Uterus (tissue), 4 donors: Measurements from ENCODE around the gene PPP3CA. TPM values are rescaled to one million over a fixed set of nuclear protein-coding genes. Genes with fewer than 3 reads are reported as not detected.

ENCODE experiments used
- DNase-seq, 2 donors: peaks; one replicate each; pipeline ENCODE4 v3.0.0-alpha.2; 2019 to 2020
- H3K27ac ChIP-seq, 2 donors: fragments of 200-600 bp; sonication (generic); 1 replicate in 1 of 2; 2 replicates in 1 of 2; pipeline ENCODE4 v1.5.1; 2016 to 2018
- H3K27me3 ChIP-seq, 2 donors: fragments of 200-600 bp; sonication (generic); one replicate each; pipeline ENCODE4 v1.5.1; 2018 to 2019; ENCODE audit warnings: control low read depth in 1 of 2
- H3K36me3 ChIP-seq, 2 donors: fragments of 200-600 bp; sonication (generic); one replicate each; pipeline ENCODE4 v1.5.1; 2019; ENCODE audit warnings: control low read depth in 1 of 2
- H3K4me1 ChIP-seq, 2 donors: fragments of 200-600 bp; sonication (generic); one replicate each; pipeline ENCODE4 v1.5.1; 2018 to 2019; ENCODE audit warnings: control low read depth in 1 of 2
- H3K4me3 ChIP-seq, 2 donors: fragments of 200-600 bp; sonication (generic); 1 replicate in 1 of 2; 2 replicates in 1 of 2; pipeline ENCODE4 v1.5.1; 2018 to 2019; ENCODE audit warnings: mild to moderate bottlenecking in 1 of 2
- H3K9me3 ChIP-seq, 2 donors: fragments of 200-600 bp; sonication (generic); one replicate each; pipeline ENCODE4 v1.5.1; 2019; ENCODE audit warnings: control low read depth in 1 of 2
- POLR2A ChIP-seq, 2 donors: fragments of 450-650 bp; IDR thresholded peaks; one replicate each; pipeline ENCODE4 v1.6.1; 2016; ENCODE audit warnings: antibody characterized with exemption in 2 of 2, mild to moderate bottlenecking in 1 of 2, moderate library complexity in 1 of 2
- intact Hi-C: fragments of 100-400 bp; cut with DNase I; formaldehyde crosslinking; loops from one replicate; pipeline ENCODE4 v1.15.1; 2023; ENCODE audit warnings: low total_unique reads
- total RNA-seq, 4 donors: library from RNA; depleted of rRNA in 3 of 4; stranded (reverse); fragments of >200 nt in 3 of 4; gene quantifications; one replicate each; pipeline versions ENCODE4 v1.1.0 to v1.2.4, GENCODE V29; 2014 to 2023
- TF ChIP-seq, protein P1 (sequence below), 4 experiments: fragments of 200-600 bp in 2 of 4; fragments of 450-650 bp in 2 of 4; sonication (generic) in 2 of 4; IDR thresholded peaks; one replicate each; pipeline ENCODE4 v1.5.1; 2016 to 2019; ENCODE audit warnings: antibody characterized with exemption in 4 of 4, mild to moderate bottlenecking in 2 of 4, moderate library complexity in 1 of 4
- donor health status: DM: yes; HTN: yes; CAD: no.

The PPP3CA gene
- total RNA-seq, 4 donors from 2014 or later, result 32.8 to 70.0 (median 39.8) TPM

DNA sequence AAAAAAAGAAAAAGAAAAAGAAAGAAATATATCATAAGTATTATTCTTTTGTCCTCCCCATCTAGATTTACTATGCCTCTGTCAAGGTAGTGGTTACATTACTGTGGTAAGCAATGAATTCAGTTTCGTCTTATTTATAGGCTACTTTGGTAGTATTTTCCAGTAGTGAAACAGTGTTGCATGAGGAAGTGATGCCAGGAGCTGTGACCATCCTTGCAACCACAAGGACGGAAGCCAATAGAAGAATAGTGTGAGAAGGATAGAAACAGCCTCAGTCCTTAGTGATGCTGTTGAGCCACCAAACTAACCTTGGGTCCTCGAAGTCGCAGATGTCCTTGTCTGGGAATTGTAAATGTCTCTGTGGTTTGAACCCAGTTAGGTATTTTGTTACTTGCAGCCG, 328.5 kb downstream of the PPP3CA start:
- no peak for TF ChIP-seq POLR2A (IDR thresholded peaks at IDR 0.05)
- TF ChIP-seq, protein P1, sequence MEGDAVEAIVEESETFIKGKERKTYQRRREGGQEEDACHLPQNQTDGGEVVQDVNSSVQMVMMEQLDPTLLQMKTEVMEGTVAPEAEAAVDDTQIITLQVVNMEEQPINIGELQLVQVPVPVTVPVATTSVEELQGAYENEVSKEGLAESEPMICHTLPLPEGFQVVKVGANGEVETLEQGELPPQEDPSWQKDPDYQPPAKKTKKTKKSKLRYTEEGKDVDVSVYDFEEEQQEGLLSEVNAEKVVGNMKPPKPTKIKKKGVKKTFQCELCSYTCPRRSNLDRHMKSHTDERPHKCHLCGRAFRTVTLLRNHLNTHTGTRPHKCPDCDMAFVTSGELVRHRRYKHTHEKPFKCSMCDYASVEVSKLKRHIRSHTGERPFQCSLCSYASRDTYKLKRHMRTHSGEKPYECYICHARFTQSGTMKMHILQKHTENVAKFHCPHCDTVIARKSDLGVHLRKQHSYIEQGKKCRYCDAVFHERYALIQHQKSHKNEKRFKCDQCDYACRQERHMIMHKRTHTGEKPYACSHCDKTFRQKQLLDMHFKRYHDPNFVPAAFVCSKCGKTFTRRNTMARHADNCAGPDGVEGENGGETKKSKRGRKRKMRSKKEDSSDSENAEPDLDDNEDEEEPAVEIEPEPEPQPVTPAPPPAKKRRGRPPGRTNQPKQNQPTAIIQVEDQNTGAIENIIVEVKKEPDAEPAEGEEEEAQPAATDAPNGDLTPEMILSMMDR (IDR thresholded peaks at IDR 0.05), result no peak
- intact Hi-C loops, result no loop called here

DNA sequence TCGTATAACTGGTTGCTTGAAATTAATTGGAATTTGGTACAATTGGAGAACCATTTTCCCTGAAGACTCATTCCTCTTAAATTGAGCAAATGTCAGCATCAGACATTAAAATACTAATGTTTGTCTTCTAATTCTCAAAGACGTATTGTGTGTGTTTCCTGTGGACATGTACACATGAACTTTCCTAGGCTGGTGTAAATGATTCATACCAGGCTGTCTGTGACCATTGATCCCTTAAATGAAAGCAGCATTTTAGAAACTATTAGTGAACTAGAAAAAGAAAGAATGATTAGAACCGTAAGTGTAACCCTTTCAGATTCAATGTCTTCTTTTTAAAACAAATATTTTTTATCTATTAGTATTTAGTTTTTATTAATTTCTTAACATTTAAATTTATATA, 332.9 kb downstream of the PPP3CA start:
- DNase-seq, result no peak
- Histone ChIP-seq H3K4me1 (no peaks in the 10 kb centered on the region), H3K27me3 (no peaks in the 10 kb centered on the region), H3K36me3 (no peaks in the 10 kb centered on the region), H3K4me3 (no peak overlapping the region), H3K27ac (no peak overlapping the region), H3K9me3 (no peaks in the 10 kb centered on the region)
- TF ChIP-seq, protein P1 (IDR thresholded peaks at IDR 0.05), result no peak
- no peak for TF ChIP-seq POLR2A (IDR thresholded peaks at IDR 0.05)
- intact Hi-C loops, result no loop called here

More for the DNA sequence above, 328.5 kb downstream of the PPP3CA start:
- Histone ChIP-seq H3K4me3 (no peak overlapping the region), H3K27ac (no peak overlapping the region), H3K4me1 (no peaks in the 10 kb centered on the region), H3K9me3 (no peaks in the 10 kb centered on the region), H3K36me3 (no peaks in the 10 kb centered on the region), H3K27me3 (no peaks in the 10 kb centered on the region)
- DNase-seq, result no peak

DNA sequence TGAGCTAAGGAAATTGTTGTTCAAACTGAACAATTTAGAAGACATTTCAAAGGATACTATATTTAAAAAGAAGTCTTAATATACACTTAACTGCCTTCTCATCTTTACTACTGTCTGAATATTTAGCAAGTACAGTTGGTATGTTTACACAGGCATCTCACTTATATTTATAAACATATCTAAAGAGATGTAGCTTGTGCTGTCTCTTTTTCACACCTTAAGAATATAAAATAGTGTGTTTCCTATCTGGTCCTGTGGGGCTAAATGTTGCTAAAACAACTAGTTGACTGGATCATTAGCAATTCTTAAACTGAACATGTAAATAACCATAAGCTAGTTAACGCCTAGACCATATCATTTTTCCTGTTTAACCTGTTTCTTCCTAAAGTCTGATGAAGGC, 336.3 kb downstream of the PPP3CA start:
- Histone ChIP-seq H3K27me3 (no peaks in the 10 kb centered on the region), H3K4me1 (no peaks in the 10 kb centered on the region), H3K4me3 (no peak overlapping the region), H3K36me3 (no peaks in the 10 kb centered on the region), H3K9me3 (no peaks in the 10 kb centered on the region), H3K27ac (no peak overlapping the region)
- no peak for DNase-seq
- TF ChIP-seq POLR2A (IDR thresholded peaks at IDR 0.05), result no peak
- TF ChIP-seq, protein P1 (IDR thresholded peaks at IDR 0.05), result no peak
- intact Hi-C loops, result no loop called here

DNA sequence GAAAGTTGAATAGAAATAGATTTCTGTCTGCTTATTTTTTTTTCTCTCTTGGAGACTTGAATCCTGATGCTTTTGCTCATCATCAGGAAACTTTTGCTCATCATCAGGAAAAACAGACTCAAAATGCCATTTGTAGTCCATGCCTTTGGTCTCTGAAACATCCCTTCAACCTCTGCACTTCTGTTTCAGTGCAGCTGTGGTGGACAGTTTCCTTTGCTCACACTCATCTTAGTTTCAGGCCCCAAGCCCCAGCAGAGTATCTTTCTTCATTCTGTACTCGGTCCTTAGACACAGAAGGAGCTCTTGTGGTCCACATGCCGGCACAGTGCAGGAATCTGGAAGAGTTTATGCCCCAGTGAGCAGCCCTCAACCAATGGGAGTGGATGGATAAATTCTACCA, 337.9 kb downstream of the PPP3CA start:
- no peak overlapping the region for H3K27ac ChIP-seq
- DNase-seq, result no peak
- H3K9me3 ChIP-seq, result no peaks in the 10 kb centered on the region
- no peaks in the 10 kb centered on the region for H3K36me3 ChIP-seq
- no peak for TF ChIP-seq POLR2A (IDR thresholded peaks at IDR 0.05)
- TF ChIP-seq, protein P1 (IDR thresholded peaks at IDR 0.05), result no peak
- no peaks in the 10 kb centered on the region for H3K27me3 ChIP-seq
- H3K4me1 ChIP-seq, result no peaks in the 10 kb centered on the region
- intact Hi-C loops, result no loop called here
- no peak overlapping the region for H3K4me3 ChIP-seq

DNA sequence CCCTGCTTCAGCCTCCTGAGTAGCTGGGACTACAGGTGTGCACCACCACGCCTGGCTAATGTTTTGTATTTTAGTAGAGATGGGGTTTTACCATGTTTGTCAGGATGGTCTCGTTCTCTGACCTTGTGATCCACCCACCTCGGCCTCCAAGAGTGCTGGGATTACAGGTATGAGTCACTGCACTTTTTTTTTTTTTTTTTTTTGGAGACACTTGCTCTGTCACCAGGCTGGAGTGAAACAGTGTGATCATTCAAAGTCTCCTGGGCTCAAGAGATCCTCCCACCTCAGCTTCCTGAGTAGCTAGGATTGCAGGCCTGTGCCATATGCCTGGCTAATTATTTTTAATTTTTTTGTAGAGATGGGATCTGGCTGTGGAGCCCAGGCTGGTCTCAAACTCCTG, 338.8 kb downstream of the PPP3CA start:
- H3K27ac ChIP-seq, result no peak overlapping the region
- intact Hi-C loops, result no loop called here
- H3K27me3 ChIP-seq, result no peaks in the 10 kb centered on the region

More for the DNA sequence above, 338.8 kb downstream of the PPP3CA start:
- no peak for DNase-seq
- Histone ChIP-seq H3K4me3 (no peak overlapping the region), H3K9me3 (no peaks in the 10 kb centered on the region), H3K36me3 (no peaks in the 10 kb centered on the region), H3K4me1 (no peaks in the 10 kb centered on the region)
- TF ChIP-seq POLR2A (IDR thresholded peaks at IDR 0.05), result no peak
- TF ChIP-seq, protein P1 (IDR thresholded peaks at IDR 0.05), result no peak
